Urinary bladder (tissue), 4 donors: ENCODE measurements around the gene RIPOR3. TPM values are rescaled to one million over a fixed set of nuclear protein-coding genes. Genes with fewer than 3 reads are reported as not detected.

Experiments
- DNase-seq: peaks from one replicate; pipeline ENCODE4 v3.0.0-alpha.2; 2015; ENCODE audit errors: extremely low spot score
- H3K27ac ChIP-seq: one replicate; pipeline ENCODE4 v1.5.1; 2013; ENCODE audit warnings: low read depth, mild to moderate bottlenecking, moderate library complexity
- H3K36me3 ChIP-seq: one replicate; pipeline ENCODE4 v1.6.1; 2013; ENCODE audit warnings: mild to moderate bottlenecking, moderate library complexity; ENCODE audit not compliant: insufficient read depth
- H3K4me1 ChIP-seq: one replicate; pipeline ENCODE4 v1.6.1; 2013; ENCODE audit warnings: mild to moderate bottlenecking, moderate library complexity; ENCODE audit not compliant: insufficient read depth
- H3K4me3 ChIP-seq: one replicate; pipeline ENCODE4 v1.5.1; 2013; ENCODE audit warnings: low read depth, low read length
- WGBS: extraction: QIAGEN DNeasy Blood & Tissue Kit; methylation state at CpG from one replicate; pipeline ENCODE4 v1.1.7; 2013; 5-methylcytosine and 5-hydroxymethylcytosine counted together
- polyA plus RNA-seq: library from polyadenylated mRNA; stranded (reverse); fragments of 200-250 nt; gene quantifications from one replicate; pipeline ENCODE4 v1.2.3, GENCODE V29; 2013
- total RNA-seq: library from RNA; depleted of rRNA; stranded (reverse); fragments of >200 nt; gene quantifications from one replicate; pipeline ENCODE4 v1.2.3, GENCODE V29; 2014
- donor health status: healthy with polysubstance abuse.
- donor health status: healthy.

The RIPOR3 gene
- total and polyA plus RNA-seq, 2 donors = 8.2 to 15.0 TPM

- DNase-seq = no peak
- WGBS = 83% methylated on average over 22 of the region's 22 CpGs
- Histone ChIP-seq H3K36me3 (no peaks in the 10 kb centered on the region), H3K4me1 (no peaks in the 10 kb centered on the region), H3K4me3 (no peak overlapping the region), H3K27ac (no peak overlapping the region)
These were observed 93.9 kb downstream of the RIPOR3 start for GRCh38 chr20:50597406-50597969.

- Histone ChIP-seq H3K36me3 (no peaks in the 10 kb centered on the region), H3K27ac (no peak overlapping the region), H3K4me1 (no peaks in the 10 kb centered on the region), H3K4me3 (no peak overlapping the region)
- DNase-seq = no peak
- 90% methylated on average over 11 of the region's 11 CpGs for WGBS
These were observed 94.7 kb downstream of the RIPOR3 start for GRCh38 chr20:50596694-50597021.

GRCh38 chr20:50595988-50596693 lies 95.2 kb downstream of the RIPOR3 start:
- 44% methylated on average over 15 of the region's 15 CpGs for WGBS
- Histone ChIP-seq H3K4me1 (no peaks in the 10 kb centered on the region), H3K27ac (no peak overlapping the region), H3K4me3 (no peak overlapping the region), H3K36me3 (no peaks in the 10 kb centered on the region)
- no peak for DNase-seq

GRCh38 chr20:50595433-50595895 lies 95.9 kb downstream of the RIPOR3 start:
- Histone ChIP-seq H3K27ac (no peak overlapping the region), H3K36me3 (no peaks in the 10 kb centered on the region), H3K4me3 (no peak overlapping the region), H3K4me1 (no peaks in the 10 kb centered on the region)
- 69% methylated on average over 6 of the region's 6 CpGs for WGBS
- no peak for DNase-seq

GRCh38 chr20:50594591-50595432 lies 96.5 kb downstream of the RIPOR3 start:
- Histone ChIP-seq H3K27ac (no peak overlapping the region), H3K4me1 (no peaks in the 10 kb centered on the region), H3K36me3 (no peaks in the 10 kb centered on the region), H3K4me3 (no peak overlapping the region)
- no peak for DNase-seq
- WGBS = 61% methylated on average over 19 of the region's 19 CpGs

GRCh38 chr20:50594231-50594590 lies 97.1 kb downstream of the RIPOR3 start:
- H3K36me3 ChIP-seq = no peaks in the 10 kb centered on the region
- no peak overlapping the region for H3K27ac ChIP-seq
- WGBS = 69% methylated on average over 11 of the region's 11 CpGs
- no peaks in the 10 kb centered on the region for H3K4me1 ChIP-seq
- no peak for DNase-seq
- H3K4me3 ChIP-seq = no peak overlapping the region

- no peaks in the 10 kb centered on the region for H3K4me1 ChIP-seq
- WGBS = 95% methylated on average over 9 of the region's 9 CpGs
- DNase-seq = no peak
- H3K36me3 ChIP-seq = no peaks in the 10 kb centered on the region
- no peak overlapping the region for H3K27ac ChIP-seq
- no peak overlapping the region for H3K4me3 ChIP-seq
These were observed 98.4 kb downstream of the RIPOR3 start for GRCh38 chr20:50593005-50593335.

GRCh38 chr20:50592282-50593004 lies 98.9 kb downstream of the RIPOR3 start:
- no peaks in the 10 kb centered on the region for H3K36me3 ChIP-seq
- H3K27ac ChIP-seq = no peak overlapping the region
- 41% methylated on average over 19 of the region's 19 CpGs for WGBS
- DNase-seq = no peak
- no peak overlapping the region for H3K4me3 ChIP-seq
- no peaks in the 10 kb centered on the region for H3K4me1 ChIP-seq

GRCh38 chr20:50591233-50591852 lies 100.0 kb downstream of the RIPOR3 start:
- DNase-seq = no peak
- Histone ChIP-seq H3K4me3 (no peak overlapping the region), H3K27ac (no peak overlapping the region), H3K4me1 (no peaks in the 10 kb centered on the region), H3K36me3 (no peaks in the 10 kb centered on the region)
- 84% methylated on average over 5 of the region's 5 CpGs for WGBS

- H3K4me1 ChIP-seq = no peaks in the 10 kb centered on the region
- DNase-seq = no peak
- H3K36me3 ChIP-seq = no peaks in the 10 kb centered on the region
- no peak overlapping the region for H3K4me3 ChIP-seq
- no peak overlapping the region for H3K27ac ChIP-seq
- WGBS = 92% methylated on average over 11 of the region's 11 CpGs
These were observed 101.0 kb downstream of the RIPOR3 start for GRCh38 chr20:50590348-50590664.

GRCh38 chr20:50589548-50590347 lies 101.6 kb downstream of the RIPOR3 start:
- 89% methylated on average over 20 of the region's 20 CpGs for WGBS
- Histone ChIP-seq H3K4me1 (no peaks in the 10 kb centered on the region), H3K4me3 (no peak overlapping the region), H3K27ac (no peak overlapping the region), H3K36me3 (no peaks in the 10 kb centered on the region)
- DNase-seq = no peak

GRCh38 chr20:50588034-50588736 lies 103.2 kb downstream of the RIPOR3 start:
- Histone ChIP-seq H3K27ac (no peak overlapping the region), H3K4me3 (no peak overlapping the region), H3K36me3 (no peaks in the 10 kb centered on the region), H3K4me1 (no peaks in the 10 kb centered on the region)
- no peak for DNase-seq
- 71% methylated on average over 12 of the region's 12 CpGs for WGBS
